HG03108 (cell line): ENCODE results near the gene MMP25.
"Not testable (repeated sequence)": the region's sequence is repeated elsewhere in the genome, so short reads cannot be mapped to it uniquely, and the experiment has no call there.

Experiments
- ATAC-seq: cut with Tn5 transposase; IDR thresholded peaks from one replicate; pipeline ENCODE4 v1.9.1; 2021; ENCODE audit warnings: moderate library complexity; ENCODE audit not compliant: unreplicated experiment

Gene MMP25

DNA sequence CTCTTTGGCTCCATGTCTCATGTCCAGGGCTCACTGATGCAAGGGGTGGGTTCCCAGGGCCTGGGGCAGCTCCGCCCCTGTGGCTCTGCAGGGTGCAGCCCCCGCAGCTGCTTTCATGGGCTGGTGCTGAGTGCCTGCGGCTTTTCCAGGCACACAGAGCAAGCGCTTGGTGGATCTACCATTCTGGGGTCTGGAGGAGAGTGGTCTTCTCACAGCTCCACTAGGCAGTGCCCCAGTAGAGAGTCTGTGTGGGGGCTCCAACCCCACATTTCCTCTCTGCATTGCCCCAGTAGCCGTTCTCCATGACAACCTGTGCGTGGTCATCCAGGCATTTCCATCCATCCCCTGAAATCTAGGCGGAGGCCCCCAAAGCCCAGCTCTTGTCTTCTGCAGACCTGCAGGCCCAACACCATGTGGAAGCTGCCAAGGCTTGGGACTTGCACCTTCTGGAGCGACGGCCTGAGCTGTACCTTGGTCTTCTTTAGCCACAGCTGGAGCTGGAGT, 24.3 kb downstream of the MMP25 start:
- no peak for ATAC-seq

DNA sequence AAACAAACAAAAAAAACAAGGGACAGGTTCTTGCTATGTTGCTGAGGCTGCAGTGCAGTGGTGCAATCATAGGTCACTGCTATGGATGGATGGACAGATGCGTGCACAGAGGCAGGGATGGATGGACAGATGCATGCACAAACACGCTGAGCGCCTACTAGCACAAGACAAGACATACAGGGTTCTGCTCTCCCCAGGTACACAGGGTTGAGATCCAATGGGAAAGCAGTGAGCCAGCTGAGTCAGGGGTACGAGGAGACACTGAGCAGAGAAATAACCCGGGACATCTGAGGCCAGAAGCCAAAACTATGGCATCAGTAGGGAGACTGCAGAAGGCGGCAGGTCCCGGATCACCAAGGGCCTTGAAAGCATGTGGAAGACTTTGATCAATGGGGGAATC, 25.3 kb downstream of the MMP25 start:
- ATAC-seq = no peak

DNA sequence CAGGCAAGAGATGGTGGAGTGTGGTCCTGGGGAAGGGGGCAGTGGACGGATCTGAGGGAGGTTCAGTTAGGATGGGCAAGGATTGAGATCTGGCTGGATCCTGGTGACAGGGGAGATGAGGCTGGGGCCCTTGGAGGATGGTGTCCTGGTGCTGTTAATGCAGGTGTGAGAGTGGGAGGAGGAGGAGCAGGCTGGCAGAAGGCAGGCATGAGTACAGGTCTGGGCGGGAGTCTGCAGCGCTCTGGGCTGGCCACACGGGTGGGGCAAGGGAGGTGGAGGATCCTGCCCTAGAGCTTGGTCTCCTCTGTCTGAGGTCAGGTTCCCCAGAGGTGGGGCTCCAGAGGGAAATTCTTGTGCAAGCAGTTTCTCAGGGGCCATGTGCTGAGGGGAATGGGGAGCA, 25.8 kb downstream of the MMP25 start:
- ATAC-seq = not testable (repeated sequence)

DNA sequence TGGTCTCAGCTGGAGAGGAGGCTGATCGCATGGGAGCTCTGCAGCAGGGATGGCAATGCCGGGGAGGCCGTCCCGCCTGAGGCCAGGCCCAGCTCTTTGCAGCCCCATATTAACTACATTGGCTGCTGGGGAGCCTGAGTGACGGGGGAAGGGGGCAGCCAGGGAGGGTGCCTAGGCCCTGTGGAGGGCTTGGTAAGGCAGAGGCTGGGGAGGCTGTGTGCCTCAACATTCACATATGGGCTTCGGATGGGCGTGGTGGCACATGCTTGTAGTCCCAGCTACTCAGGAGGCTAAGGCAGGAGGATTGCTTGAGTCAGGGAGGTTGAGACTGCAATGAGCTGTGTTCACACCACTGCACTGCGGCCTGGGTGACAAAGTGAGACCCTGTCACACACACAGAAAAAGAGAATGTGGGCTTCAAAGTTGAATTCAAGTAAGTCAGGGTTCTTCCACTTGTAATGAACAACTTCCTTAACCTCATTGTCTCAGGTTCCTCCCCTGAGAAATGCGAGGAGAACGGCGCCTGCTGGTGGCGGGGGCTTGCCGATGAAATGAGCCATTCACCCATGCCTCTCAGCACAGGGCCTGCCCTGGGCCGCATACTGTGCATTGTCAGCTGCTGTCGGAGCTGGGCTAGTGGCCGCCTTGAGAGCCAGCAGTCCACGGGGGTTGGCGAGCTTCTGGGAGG, 26.4 kb downstream of the MMP25 start:
- not testable (repeated sequence) for ATAC-seq

DNA sequence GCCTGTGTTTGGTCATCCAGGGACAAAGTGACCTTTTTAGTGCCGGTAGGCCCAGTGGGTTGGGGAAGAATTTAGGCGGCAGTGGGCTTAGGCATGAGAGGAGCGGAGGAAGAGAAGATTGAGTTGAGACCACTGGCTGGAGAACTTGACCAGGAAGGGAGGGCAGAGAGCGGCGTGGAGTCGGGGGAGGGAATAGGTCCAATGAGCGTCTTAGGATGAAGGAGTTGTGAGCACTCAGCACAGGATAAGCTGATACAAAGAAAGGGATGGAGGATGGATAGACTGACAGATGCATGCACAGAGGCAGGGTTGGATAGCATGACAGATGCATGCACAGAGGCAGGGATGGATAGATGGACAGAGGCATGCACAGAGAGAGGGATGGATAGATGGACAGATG, 27.1 kb downstream of the MMP25 start:
- ATAC-seq = no peak

DNA sequence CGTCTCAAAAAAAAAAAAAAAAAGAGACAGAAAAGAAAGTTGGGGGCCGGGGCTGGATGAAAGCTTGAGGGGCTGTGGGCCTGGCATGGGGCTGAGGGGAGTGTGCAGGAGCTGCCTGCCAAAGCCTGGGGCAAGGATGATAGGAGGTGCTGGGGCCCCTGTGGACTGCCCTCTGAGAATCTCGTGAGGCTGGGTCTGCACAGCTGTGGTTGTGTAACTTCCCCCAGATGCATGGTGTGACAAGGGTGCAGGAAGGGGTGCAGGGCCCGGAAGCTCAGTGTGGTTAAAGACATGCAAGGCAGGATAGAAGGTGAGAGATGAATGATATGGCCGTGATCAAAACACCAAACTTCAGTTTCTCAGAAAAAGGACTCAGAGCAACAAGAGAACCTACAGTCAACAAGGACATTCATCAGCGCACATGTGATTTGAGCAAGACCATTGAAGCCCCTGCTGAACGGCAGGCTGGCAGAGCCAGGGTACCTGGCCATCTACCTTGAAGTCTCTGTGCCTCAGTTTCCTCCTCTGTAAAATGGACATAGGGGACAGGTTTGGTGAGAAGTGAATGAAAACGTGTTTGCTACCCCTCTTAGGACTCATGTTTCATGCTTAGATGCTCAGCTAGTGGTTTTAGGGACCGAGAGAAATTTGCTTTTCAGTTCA, 28.6 kb downstream of the MMP25 start:
- peak; percentile 91 for ATAC-seq

DNA sequence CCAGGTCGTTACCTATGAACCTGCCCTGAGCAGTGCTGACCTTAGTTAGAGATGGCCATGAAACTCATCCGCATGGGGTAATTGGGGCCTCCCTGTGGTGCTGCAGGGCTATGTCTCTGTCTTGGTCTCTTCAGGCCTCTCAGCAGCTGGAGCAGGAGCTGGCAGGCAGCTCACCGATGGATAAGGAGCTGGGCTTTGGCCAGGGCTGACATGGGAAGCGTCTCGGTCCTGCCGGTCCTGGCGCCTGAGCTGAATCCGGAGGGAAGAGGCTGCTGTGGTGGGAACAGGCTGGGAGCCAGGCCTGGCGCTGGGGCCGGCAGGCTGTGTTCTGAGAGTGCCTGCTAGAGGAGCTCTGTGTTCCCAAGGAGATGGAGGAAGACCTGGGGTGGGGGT, 29.2 kb downstream of the MMP25 start:
- no peak for ATAC-seq

DNA sequence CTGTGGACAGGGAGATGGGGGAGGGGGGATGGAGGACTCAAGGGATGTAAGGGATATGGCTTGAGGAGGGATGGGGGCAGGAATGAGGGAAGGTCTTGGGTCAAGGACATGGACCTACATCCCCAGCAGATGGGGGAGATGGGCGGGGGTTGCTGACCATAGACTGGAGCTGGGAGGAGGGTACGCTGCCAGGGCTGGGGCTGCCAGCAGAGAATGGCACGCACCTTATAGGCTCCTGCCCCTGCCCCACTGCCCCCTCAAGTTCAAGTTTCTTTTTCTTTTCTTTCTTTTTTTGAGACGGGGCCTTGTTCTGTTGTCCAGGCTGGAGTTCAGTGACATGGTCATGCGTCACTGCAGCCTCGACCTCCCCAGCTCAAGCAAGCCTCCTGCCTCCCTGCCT, 29.6 kb downstream of the MMP25 start:
- not testable (repeated sequence) for ATAC-seq

DNA sequence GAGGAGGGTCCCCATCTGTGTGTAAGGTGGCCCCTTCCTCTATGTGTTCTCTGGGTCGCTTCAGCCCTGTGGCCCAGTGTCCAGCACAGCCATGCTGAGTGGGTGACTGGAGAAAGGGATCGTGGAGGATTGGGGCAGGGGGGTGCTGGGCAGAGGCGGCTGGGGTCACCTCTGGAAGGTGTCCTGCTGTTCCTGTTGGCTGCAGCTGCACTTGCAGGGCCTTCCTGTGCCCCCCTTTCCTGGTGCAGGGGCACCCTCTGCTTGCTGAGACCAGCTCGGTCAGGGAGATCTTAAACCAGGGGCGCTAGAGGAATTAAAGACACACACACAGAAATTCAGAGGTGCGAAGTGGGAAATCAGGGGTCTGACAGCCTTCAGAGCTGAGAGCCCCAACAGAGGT, 30.2 kb downstream of the MMP25 start:
- ATAC-seq = no peak

DNA sequence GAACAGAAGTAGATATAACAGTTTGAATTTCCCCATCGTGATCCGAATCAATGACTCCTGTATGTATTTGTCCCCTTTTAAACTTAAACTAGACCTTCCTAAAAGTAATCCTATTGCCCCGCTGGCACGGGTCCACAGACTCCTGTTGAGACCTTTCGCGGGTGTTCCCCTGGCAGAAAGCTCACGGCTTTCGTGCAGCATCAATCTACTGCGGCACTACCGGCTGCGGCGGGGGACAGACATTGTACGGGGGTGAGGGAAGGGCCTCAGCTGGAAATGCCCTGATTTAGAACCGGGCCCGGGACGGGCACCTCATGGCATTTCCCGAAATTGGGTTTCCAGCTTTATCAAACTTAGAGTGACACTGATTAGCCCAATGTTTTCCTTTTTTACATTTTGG, 33.7 kb downstream of the MMP25 start:
- ATAC-seq = no peak

DNA sequence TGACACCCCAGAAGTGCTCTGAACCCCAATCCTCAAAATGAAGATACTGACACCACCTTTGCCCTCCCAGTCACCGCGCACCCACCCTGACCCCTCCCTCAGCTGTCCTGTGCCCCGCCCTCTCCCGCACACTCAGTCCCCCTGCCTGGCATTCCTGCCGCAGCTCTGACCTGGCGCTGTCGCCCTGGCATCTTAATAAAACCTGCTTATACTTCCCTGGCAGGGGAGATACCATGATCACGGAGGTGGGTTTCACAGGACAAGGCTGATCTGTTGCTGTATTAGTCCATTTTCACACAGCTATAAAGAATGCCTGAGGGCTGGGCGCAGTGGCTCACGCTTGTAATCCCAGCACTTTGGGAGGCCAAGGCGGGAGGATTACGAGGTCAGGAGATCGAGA, 35.6 kb downstream of the MMP25 start:
- not testable (repeated sequence) for ATAC-seq

DNA sequence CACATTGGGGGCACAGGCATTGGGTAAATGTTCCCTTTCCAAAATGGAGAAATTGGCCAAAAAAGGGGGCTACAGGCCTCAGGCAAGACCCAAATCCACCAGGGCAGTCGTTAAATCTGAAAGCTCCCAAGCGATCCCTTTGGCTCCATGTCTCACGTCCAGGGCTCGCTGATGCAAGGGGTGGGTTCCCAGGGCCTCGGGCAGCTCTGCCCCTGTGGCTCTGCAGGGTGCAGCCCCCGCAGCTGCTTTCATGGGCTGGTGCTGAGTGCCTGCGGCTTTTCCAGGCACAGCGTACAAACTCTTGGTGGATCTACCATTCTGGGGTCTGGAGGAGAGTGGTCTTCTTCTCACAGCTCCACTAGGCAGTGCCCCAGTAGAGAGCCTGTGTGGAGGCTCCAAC, 37.0 kb downstream of the MMP25 start:
- not testable (repeated sequence) for ATAC-seq

DNA sequence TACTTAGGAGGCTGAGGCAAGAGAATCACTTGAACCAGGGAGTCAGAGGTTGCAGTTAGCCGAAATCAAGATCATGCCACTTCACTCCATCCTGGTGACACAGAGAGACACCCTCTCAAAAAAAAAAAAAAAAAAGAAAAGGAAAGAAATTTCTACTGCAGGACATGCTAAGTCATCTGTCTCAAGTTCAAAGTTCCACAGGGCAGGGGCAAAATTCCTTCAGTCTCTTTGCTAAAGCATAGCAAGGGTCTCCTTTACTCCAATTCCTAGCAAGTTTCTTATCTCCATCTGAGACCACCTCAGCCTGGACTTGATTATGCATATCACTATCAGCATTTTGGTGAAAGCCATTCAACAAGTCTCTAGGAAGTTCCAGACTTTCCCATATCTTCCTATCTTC, 38.1 kb downstream of the MMP25 start:
- ATAC-seq = no peak

DNA sequence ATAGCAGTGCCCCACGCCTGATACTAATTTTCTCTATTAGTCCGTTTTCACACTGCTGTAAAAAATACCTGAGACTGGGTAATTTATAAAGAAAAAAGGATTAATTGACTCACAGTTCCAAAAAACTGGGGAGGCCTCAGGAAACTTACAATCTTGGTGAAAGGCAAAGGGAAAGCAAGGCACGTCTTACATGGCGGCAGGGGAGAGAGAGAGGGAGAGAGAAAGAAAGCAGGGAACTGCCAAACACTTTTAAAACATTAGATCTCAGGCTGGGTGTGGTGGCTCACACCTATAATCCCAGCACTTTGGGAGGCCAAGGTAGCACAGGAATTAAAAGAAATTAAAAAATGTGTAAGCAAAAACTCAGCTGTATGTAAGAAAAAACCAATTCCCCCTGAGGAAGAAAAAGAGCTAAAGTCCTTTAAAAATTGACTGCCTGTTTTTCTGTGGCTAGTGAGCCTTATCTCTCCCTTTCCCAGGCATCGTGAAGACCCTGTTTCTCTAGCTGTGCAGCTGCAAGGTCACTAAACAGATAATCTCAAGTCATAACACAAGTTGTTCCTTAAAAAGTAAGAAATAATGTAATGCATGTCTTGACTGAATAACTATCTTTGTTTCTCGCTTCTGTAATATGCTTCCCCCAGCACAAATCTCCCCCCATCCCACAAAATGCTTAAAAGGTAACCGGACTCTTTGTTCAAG, 38.8 kb downstream of the MMP25 start:
- no peak for ATAC-seq

DNA sequence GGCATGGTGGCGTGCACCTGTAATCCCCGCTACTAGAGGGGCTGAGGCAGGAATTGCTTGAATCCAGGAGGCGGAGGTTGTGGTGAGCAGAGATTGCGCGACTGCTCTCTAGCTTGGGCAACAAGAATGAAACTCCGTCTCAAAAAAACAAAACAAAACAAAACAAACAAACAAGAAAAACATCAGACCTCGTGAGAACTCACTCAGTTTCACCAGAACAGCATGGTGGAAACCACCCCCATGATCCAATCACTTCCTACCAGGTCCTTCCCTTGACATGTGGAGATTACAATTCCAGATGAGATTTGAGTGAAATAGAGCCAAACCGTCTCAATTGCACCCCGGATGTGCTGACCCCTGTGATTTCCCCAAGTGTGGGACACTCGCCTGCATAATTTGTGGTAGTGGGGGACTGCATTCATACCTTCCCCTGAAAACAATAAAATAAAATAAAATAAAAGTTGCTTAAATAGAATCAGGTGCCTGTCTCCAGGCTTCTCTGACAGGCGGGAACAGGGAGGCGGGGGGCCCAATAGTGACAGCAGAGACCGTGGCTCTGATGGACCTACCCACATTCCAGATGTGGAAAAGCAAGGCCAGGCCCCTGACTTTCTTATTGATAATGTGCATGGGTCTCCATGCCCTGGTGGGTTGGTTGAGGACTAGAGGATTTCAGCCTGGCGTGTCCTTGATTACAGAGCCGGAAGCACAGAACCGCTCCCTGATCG, 39.7 kb downstream of the MMP25 start:
- ATAC-seq = no peak

DNA sequence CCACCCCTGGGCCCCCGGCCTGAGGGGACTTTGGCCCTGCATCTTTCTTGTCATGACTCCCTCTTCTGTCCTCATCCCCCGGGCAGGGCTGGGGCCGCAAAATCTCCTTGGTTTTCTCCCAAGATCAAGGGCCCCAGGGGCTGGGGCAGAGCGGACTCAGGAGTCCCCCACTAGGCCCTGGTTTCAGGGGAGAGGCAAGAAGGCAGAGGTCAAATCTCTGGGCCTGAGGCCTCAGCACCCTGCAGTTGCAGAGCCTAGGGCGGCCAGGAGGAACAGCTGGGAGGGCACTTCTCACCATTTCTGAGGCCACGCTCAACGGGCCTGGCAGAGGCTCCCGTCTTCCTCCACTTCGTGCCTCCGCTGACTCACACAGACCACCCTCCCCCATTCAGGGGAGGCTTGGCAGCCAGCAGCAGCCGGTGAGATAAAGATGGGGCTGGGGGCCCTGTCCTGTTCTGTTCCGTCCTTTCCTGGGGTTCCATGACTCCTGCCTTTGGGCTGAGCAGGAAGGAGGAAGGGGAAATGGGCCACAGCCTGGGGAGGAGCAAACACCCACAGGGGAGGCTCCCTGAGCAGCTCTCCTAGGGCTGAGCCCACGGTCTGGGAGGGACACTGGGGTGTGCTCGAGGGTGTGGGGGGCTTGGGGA, 40.4 kb downstream of the MMP25 start:
- ATAC-seq = no peak

DNA sequence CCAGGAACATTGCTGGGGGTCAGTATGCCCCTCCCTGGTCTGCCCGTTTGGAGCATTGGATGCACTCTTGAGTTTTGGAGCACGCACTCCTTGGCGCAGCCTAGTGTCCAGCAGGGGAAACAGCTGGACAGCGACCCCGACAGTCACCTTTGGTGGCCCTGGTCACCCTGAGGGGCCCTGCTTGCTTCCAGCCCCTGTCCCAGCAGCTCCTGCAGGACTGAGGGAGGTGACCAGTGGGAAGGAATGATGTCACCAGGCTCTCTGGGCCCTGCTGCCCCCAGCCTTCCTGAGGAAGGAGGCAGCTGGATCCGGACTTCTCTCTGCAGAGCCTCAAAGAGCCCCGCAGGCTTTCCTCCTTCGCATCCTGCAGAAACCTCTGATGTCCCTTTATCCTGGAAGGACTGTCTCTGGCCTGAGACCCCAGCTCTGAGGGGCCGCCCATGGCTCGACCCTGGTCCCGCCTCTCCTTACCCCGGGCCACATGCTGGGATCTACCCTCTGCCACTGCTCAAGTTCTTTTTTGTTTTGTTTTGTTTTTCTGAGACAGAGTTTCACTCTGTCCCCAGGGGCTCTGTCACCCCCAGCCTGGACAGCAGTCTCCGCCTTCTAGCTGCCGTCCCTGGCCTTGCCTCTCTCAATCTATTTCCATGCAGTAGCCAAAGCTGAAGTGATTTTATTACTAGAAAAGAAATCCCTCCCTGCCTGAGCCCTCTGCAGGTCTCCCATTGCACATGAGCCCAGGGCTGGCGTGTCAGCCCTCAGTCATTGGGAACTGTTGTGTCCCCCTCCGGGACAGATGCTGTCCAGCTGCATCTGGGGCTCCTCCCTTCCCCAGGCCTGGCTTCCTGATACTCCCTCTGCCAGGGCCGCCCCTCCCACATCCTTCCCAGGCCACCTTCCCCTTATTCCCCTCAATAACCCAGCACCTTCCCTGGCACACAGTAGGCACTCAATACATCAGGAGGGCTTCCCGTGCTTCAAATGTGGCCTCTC, 41.2 kb downstream of the MMP25 start:
- no peak for ATAC-seq

DNA sequence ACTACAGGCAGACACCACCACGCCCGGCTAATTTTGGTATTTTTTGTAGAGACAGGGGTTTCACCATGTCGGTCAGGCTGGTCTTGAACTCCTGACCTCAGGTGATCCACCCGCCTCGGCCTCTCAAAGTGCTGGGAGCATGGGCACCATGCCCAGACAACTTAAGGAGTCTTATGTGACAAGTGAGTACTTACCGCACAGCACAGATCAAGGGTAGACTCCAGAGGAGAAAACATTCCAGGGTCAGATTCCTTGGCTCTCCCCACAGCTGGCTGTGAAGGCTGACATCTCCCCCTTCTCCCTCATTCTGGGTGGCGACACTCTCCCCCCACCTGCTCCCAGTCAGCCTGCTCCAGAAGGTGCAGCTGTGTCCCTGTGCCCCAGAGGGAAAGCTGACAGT, 42.1 kb downstream of the MMP25 start:
- ATAC-seq = no peak

DNA sequence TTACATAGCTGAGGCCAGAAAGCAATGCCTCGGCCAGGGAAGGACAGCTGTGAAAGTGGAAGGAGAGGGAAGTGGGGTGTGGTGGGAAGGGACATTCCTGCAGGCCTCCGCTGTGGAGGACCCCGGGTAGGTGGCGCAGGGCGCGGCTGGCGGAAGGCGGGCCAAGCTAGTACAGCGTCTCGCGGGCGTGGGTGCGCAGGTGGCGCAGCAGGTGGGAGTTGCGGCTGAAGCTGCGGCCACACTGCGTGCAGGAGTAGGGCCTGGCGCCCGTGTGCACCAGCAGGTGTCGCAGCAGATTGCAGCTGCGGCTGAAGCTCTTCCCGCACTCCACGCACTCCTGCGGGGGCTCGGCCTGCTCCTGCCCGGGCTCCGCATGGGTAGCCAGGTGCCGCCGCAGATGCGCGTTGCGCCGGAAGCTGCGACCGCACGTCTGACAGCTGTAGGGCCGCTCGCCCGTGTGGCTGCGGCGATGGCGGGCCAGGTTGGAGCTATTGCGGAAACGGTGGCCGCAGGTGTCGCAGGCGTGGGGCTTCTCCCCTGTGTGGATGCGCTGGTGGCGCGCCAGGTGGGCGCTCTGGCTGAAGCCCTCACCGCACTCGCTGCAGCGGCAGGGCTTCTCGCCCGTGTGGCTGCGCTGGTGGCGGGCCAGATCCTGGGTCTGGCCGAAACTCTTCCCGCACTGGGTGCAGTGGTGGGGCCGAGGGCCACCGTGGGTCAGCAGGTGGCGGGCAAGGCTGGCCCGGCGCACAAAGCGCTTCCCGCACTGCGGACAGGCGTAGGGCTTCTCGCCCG, 42.8 kb downstream of the MMP25 start:
- no peak for ATAC-seq
